CD4-positive, alpha-beta T cell treated with Interleukin-4 for 1 hour (primary cell): ENCODE data around the gene NTM.
"Not testable (repeated sequence)": the region's sequence is repeated elsewhere in the genome, so short reads cannot be mapped to it uniquely, and the experiment has no call there.

Experiments used
- DNase-seq, 2 donors: peaks; one replicate each; pipeline ENCODE4 v3.0.0-alpha.2; 2020 to 2022

NTM gene

GRCh38 chr11:132349811-132350733, 979.7 kb downstream of the NTM start:
- no peak for DNase-seq

- DNase-seq: no peak
Observed at GRCh38 chr11:132351050-132351449, 980.6 kb downstream of the NTM start.

GRCh38 chr11:132352497-132352896, 982.1 kb downstream of the NTM start:
- no peak for DNase-seq

GRCh38 chr11:132353255-132353654, 982.8 kb downstream of the NTM start:
- DNase-seq: no peak

- DNase-seq: peak in 1 of 2 donors; percentile 32
Observed at GRCh38 chr11:132357811-132358572, 987.6 kb downstream of the NTM start.

- no peak for DNase-seq
Observed at GRCh38 chr11:132358573-132358953, 988.1 kb downstream of the NTM start.

- DNase-seq: no peak
Observed at GRCh38 chr11:132361011-132361550, 990.7 kb downstream of the NTM start.

- DNase-seq: no peak
Observed at GRCh38 chr11:132365650-132366049, 995.2 kb downstream of the NTM start.

GRCh38 chr11:132367293-132367692, 996.9 kb downstream of the NTM start:
- DNase-seq: no peak

GRCh38 chr11:132370114-132370513, 999.7 kb downstream of the NTM start:
- not testable (repeated sequence) for DNase-seq

- DNase-seq: no peak
Observed at GRCh38 chr11:132373405-132374143, 1003.2 kb downstream of the NTM start.

GRCh38 chr11:132379540-132379939, 1009.1 kb downstream of the NTM start:
- no peak for DNase-seq
